Endothelial cell of umbilical vein (primary cell): ENCODE results near the gene CHST11. TPM values are rescaled to one million over a fixed set of nuclear protein-coding genes. Genes with fewer than 3 reads are reported as not detected.

Source experiments
- BruUV-seq: library from RNA; stranded (reverse); fragments of 400-500 nt; replicated peaks from 2 replicates; lab custom pipeline; 2021; lab: Mats Ljungman, UMichigan
- CTCF ChIA-PET: fragments of 300-600, 350-600 bp; sonication (Branson Sonifier 250); formaldehyde crosslinking; loops from one replicate; lab custom pipeline; 2021; ENCODE audit warnings: antibody characterized with exemption, inconsistent platforms; lab: Charles Lee
- POLR2A ChIA-PET: fragments of 300-600, 350-600 bp; sonication (Branson Sonifier 250); formaldehyde crosslinking; loops from one replicate; lab custom pipeline; 2021; ENCODE audit warnings: antibody characterized with exemption, inconsistent platforms; lab: Charles Lee
- DNase-seq: peaks from one replicate; pipeline ENCODE4 v3.0.0-alpha.2; 2011; ENCODE audit warnings: low read depth, low spot score
- FAIRE-seq: peaks from 2 replicates; lab custom pipeline; 2011; peaks lifted over from hg19 to GRCh38; lab: Jason Lieb, UNC
- H2AFZ ChIP-seq: 2 replicates; pipeline ENCODE4 v1.6.0; 2012; ENCODE audit warnings: low read depth, low read length, control low read depth, inconsistent platforms
- H3K27ac ChIP-seq: 2 replicates; pipeline ENCODE4 v1.5.1; 2011; ENCODE audit warnings: low read depth, mild to moderate bottlenecking, control low read depth, low read length, moderate library complexity; ENCODE audit not compliant: insufficient read depth
- H3K27me3 ChIP-seq, 2 experiments: 2 replicates each; pipeline versions ENCODE4 v1.6.0 to v1.6.1; 2011; ENCODE audit warnings: low read length in 2 of 2, mixed read lengths in 1 of 2; ENCODE audit not compliant: control insufficient read depth in 2 of 2, insufficient read depth in 2 of 2
- H3K36me3 ChIP-seq, 2 experiments: 2 replicates in 1 of 2; 3 replicates in 1 of 2; pipeline ENCODE4 v1.5.1; 2011; ENCODE audit warnings: low read length in 2 of 2, mild to moderate bottlenecking in 1 of 2, moderate library complexity in 1 of 2; ENCODE audit not compliant: control insufficient read depth in 2 of 2, insufficient read depth in 2 of 2; ENCODE audit errors: extremely low read depth in 1 of 2
- H3K4me1 ChIP-seq: 3 replicates; pipeline ENCODE4 v1.5.1; 2011; ENCODE audit warnings: mild to moderate bottlenecking, low read length; ENCODE audit not compliant: control insufficient read depth, insufficient read depth; ENCODE audit errors: extremely low read depth
- H3K4me2 ChIP-seq: 2 replicates; pipeline ENCODE4 v1.6.1; 2011; ENCODE audit warnings: low read length, control low read depth, mixed read lengths; ENCODE audit not compliant: insufficient read depth
- H3K4me3 ChIP-seq, 3 experiments: fragments of 200-600 bp in 1 of 3; sonication (generic), shearing (Covaris generic) in 1 of 3; replicated peaks in 1 of 3; 2 replicates each; pipeline ENCODE4 v1.5.1; 2011 to 2016; ENCODE audit warnings: control low read depth in 3 of 3, low read length in 3 of 3, mild to moderate bottlenecking in 2 of 3, inconsistent platforms in 1 of 3, low read depth in 1 of 3, moderate library complexity in 1 of 3; ENCODE audit not compliant: insufficient read depth in 1 of 3
- H3K79me2 ChIP-seq: 2 replicates; pipeline ENCODE4 v1.6.0; 2012; ENCODE audit warnings: low read length, inconsistent platforms; ENCODE audit not compliant: control insufficient read depth, insufficient read depth
- H3K9ac ChIP-seq: replicated peaks from 2 replicates; pipeline ENCODE3; 2011; ENCODE audit warnings: low read length, control low read depth; ENCODE audit not compliant: insufficient read depth; ENCODE audit errors: extremely low read depth
- H3K9me1 ChIP-seq: replicated peaks from 3 replicates; pipeline ENCODE4 v1.6.0; 2011; ENCODE audit warnings: mild to moderate bottlenecking, low read length; ENCODE audit not compliant: control insufficient read depth, insufficient read depth; ENCODE audit errors: extremely low read depth
- H3K9me3 ChIP-seq: replicated peaks from 2 replicates; pipeline ENCODE4 v1.5.1; 2012; ENCODE audit warnings: low read length, inconsistent platforms; ENCODE audit not compliant: control insufficient read depth, insufficient read depth
- H4K20me1 ChIP-seq: replicated peaks from 2 replicates; pipeline ENCODE3; 2011; ENCODE audit warnings: mild to moderate bottlenecking, low read length; ENCODE audit not compliant: control insufficient read depth, insufficient read depth; ENCODE audit errors: extremely low read depth
- EZH2 ChIP-seq: IDR thresholded peaks from 2 replicates; pipeline ENCODE4 v1.6.1; 2012; ENCODE audit warnings: borderline replicate concordance, low read depth, mild to moderate bottlenecking, moderate library complexity, low read length, inconsistent platforms; ENCODE audit not compliant: severe bottlenecking
- FOS ChIP-seq: IDR thresholded peaks from 2 replicates; pipeline ENCODE4 v1.6.1; 2011; ENCODE audit warnings: mild to moderate bottlenecking, low read length, moderate library complexity, borderline replicate concordance; ENCODE audit not compliant: insufficient read depth
- GATA2 ChIP-seq: IDR thresholded peaks from 2 replicates; pipeline ENCODE4 v1.7.0; 2011; ENCODE audit warnings: low read depth, mild to moderate bottlenecking, moderate library complexity, mixed read lengths, low read length; ENCODE audit not compliant: insufficient read length, insufficient read depth
- JUN ChIP-seq: IDR thresholded peaks from 2 replicates; pipeline ENCODE4 v1.6.1; 2011; ENCODE audit warnings: borderline replicate concordance, low read depth; ENCODE audit not compliant: insufficient read length, insufficient read depth
- MYC ChIP-seq: IDR thresholded peaks from one replicate; pipeline ENCODE4 v1.6.1; 2011; ENCODE audit warnings: mild to moderate bottlenecking, low read depth, low read length
- POLR2A ChIP-seq: IDR thresholded peaks from 2 replicates; pipeline ENCODE4 v1.6.1; 2012; ENCODE audit warnings: low read depth, mild to moderate bottlenecking, control low read depth, low read length
- POLR2AphosphoS5 ChIP-seq: IDR thresholded peaks from 2 replicates; pipeline ENCODE4 v1.6.1; 2012; ENCODE audit warnings: low read depth, mild to moderate bottlenecking, control low read depth, low read length, moderate library complexity; ENCODE audit not compliant: insufficient read depth
- dilution Hi-C: fragments of 300-500 bp; cut with MboI; formaldehyde crosslinking; loops from one replicate; pipeline ENCODE4 v1.15.0; 2019; ENCODE audit warnings: low sequenced_read_pairs; ENCODE audit not compliant: extremely low pct_ligation_motif_present
- intact Hi-C: fragments of 100-400 bp; cut with micrococcal nuclease; formaldehyde crosslinking; loops from one replicate; pipeline ENCODE4 v1.10.0; 2022
- polyA plus RNA-seq, 4 experiments: library from polyadenylated mRNA; depleted of rRNA in 3 of 4; stranded (reverse) in 3 of 4; unstranded in 1 of 4; fragments of >200 nt; gene quantifications; 2 replicates each; pipeline versions ENCODE4 v1.2.1 to v1.2.3, GENCODE V29; 2011 to 2012; ENCODE audit warnings: missing spikeins in 1 of 4
- total RNA-seq: library from RNA; stranded (reverse); gene quantifications from 2 replicates; pipeline ENCODE4 v1.2.3, GENCODE V29; 2021
- TF ChIP-seq, protein P1 (sequence below), 2 donors: IDR thresholded peaks; 1 replicate in 1 of 2; 2 replicates in 1 of 2; pipeline ENCODE4 v1.5.1; 2011; ENCODE audit warnings: low read length in 2 of 2, mild to moderate bottlenecking in 2 of 2, moderate library complexity in 2 of 2, control low read depth in 1 of 2, inconsistent platforms in 1 of 2, low read depth in 1 of 2; ENCODE audit not compliant: insufficient read depth in 1 of 2; ENCODE audit errors: extremely low read depth in 1 of 2
- TF ChIP-seq, protein P2 (sequence below): IDR thresholded peaks from 2 replicates; pipeline ENCODE4 v1.6.1; 2011; ENCODE audit not compliant: insufficient read depth, insufficient read length

The CHST11 gene
- total and polyA plus RNA-seq, 2 donors (not counting 3 experiments of a cell fraction or from before 2014, with no cell fraction given): 19.7 to 20.9 TPM

DNA sequence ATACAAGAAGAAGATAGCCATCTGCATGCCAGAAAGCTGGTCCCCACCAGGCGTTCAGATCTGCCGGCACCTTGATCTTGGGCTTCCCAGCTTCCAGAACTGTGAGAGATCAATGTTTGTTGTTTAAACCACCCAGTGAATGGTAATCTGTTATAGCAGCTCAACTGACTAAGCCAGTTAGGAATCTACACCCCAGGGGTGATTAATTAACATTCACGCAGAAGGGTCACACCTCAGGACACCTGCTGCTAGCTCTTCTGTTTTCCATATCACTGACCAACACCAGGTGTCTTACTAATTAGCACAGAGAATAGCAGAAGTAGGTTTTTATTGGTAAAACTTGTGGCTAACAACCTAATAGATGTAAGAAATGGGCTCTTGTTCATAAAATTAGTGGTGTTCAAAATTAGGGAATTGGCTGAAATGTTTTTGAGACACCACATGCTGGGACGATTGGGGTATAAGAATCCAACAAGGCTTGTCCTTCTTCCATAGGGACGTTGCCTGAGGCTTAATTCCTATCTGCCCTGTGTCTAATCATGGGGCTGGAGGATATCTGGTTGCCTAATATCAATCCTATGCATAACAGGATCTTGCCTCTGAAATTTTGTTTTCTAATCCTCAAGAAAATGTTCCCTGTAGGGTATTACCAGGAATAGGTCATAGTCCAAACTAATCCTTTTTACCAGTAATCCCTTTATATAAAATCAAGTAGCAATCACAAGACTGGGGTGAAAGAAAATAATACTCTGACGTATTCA, 42.0 kb upstream of the CHST11 start:
- FAIRE-seq (no peak), DNase-seq (no peak)
- Histone ChIP-seq H3K4me3 (no peak overlapping the region), H3K9me3 (no peaks in the 10 kb centered on the region), H3K9me1 (no peaks in the 10 kb centered on the region), H3K36me3 (no peaks in the 10 kb centered on the region), H3K4me2 (no peak overlapping the region), H3K27ac (no peak overlapping the region), H3K79me2 (no peaks in the 10 kb centered on the region), H3K4me1 (no peaks in the 10 kb centered on the region), H4K20me1 (no peaks in the 10 kb centered on the region), H2AFZ (no peak overlapping the region), H3K27me3 (no peaks in the 10 kb centered on the region), H3K9ac (no peak overlapping the region)
- TF ChIP-seq JUN (no peak), FOS (no peak), MYC (no peak), POLR2A (no peak), GATA2 (no peak), POLR2AphosphoS5 (no peak), EZH2 (no peak)
- TF ChIP-seq, protein P1, sequence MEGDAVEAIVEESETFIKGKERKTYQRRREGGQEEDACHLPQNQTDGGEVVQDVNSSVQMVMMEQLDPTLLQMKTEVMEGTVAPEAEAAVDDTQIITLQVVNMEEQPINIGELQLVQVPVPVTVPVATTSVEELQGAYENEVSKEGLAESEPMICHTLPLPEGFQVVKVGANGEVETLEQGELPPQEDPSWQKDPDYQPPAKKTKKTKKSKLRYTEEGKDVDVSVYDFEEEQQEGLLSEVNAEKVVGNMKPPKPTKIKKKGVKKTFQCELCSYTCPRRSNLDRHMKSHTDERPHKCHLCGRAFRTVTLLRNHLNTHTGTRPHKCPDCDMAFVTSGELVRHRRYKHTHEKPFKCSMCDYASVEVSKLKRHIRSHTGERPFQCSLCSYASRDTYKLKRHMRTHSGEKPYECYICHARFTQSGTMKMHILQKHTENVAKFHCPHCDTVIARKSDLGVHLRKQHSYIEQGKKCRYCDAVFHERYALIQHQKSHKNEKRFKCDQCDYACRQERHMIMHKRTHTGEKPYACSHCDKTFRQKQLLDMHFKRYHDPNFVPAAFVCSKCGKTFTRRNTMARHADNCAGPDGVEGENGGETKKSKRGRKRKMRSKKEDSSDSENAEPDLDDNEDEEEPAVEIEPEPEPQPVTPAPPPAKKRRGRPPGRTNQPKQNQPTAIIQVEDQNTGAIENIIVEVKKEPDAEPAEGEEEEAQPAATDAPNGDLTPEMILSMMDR (IDR thresholded peaks at IDR 0.05; ENCODE audit: extremely low read depth in 1 of 2, insufficient read depth in 1 of 2, low read depth in 1 of 2, low read length in 2 of 2): no peak
- TF ChIP-seq, protein P2, sequence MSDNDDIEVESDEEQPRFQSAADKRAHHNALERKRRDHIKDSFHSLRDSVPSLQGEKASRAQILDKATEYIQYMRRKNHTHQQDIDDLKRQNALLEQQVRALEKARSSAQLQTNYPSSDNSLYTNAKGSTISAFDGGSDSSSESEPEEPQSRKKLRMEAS: no peak
- CTCF ChIA-PET: interaction anchor here (0.9 kb wide), 1 partner anchor 12 kb away, joined by 3 read pairs; no protein-coding TSS in a partner anchor
- intact Hi-C loops: no loop called here
- dilution Hi-C loops: no loop called here
- no TSS peak for BruUV-seq
- POLR2A ChIA-PET: no interaction called here
